Loucy (cell line): ENCODE results near the gene MBTD1.

Experiments
- H2AFZ ChIP-seq: fragments of 200-600 bp; sonication (generic); 2 replicates; pipeline ENCODE4 v1.6.0; 2016; ENCODE audit warnings: antibody characterized with exemption, mild to moderate bottlenecking, low read length, moderate library complexity
- H3F3A ChIP-seq: fragments of 200-600 bp; 2 replicates; pipeline ENCODE4 v1.6.0; 2016; ENCODE audit warnings: antibody characterized with exemption, low read depth, mild to moderate bottlenecking
- H3K27me3 ChIP-seq: fragments of 200-600 bp; sonication (generic); 2 replicates; pipeline ENCODE4 v1.6.1; 2014; ENCODE audit warnings: low read length, mild to moderate bottlenecking; ENCODE audit not compliant: insufficient read depth, poor library complexity, severe bottlenecking
- H3K36me3 ChIP-seq: fragments of 200-600 bp; sonication (generic); 2 replicates; pipeline ENCODE4 v1.6.1; 2016; ENCODE audit warnings: low read length; ENCODE audit not compliant: insufficient read depth
- H3K4me1 ChIP-seq: fragments of 200-600 bp; sonication (generic); 2 replicates; pipeline ENCODE4 v1.5.1; 2014; ENCODE audit warnings: low read length, mild to moderate bottlenecking; ENCODE audit not compliant: insufficient read depth, poor library complexity, severe bottlenecking
- H3K4me2 ChIP-seq: fragments of 200-600 bp; sonication (generic); 2 replicates; pipeline ENCODE4 v1.6.0; 2014; ENCODE audit warnings: antibody characterized with exemption, low read length, low read depth, mild to moderate bottlenecking; ENCODE audit not compliant: poor library complexity, severe bottlenecking
- H3K4me3 ChIP-seq: fragments of 200-600 bp; sonication (generic); 2 replicates; pipeline ENCODE4 v1.5.1; 2014; ENCODE audit warnings: low read length, mild to moderate bottlenecking, mixed read lengths; ENCODE audit not compliant: poor library complexity, severe bottlenecking
- H3K79me2 ChIP-seq: fragments of 200-600 bp; sonication (generic); 2 replicates; pipeline ENCODE4 v1.6.1; 2014; ENCODE audit warnings: low read length; ENCODE audit not compliant: insufficient read depth
- H3K9ac ChIP-seq: fragments of 200-600 bp; sonication (generic); 2 replicates; pipeline ENCODE4 v1.6.0; 2014; ENCODE audit warnings: mild to moderate bottlenecking, low read depth, low read length, moderate library complexity; ENCODE audit not compliant: poor library complexity, severe bottlenecking
- H3K9me2 ChIP-seq: fragments of 200-600 bp; sonication (generic); replicated peaks from 2 replicates; pipeline ENCODE4 v1.6.1; 2016; ENCODE audit warnings: low read depth, low read length, mixed read lengths
- H3K9me3 ChIP-seq: fragments of 200-600 bp; sonication (generic); 2 replicates; pipeline ENCODE4 v1.6.1; 2014; ENCODE audit warnings: mild to moderate bottlenecking, antibody characterized with exemption, low read length, low read depth; ENCODE audit not compliant: insufficient read depth
- H4K20me1 ChIP-seq: fragments of 200-600 bp; sonication (generic); 2 replicates; pipeline ENCODE4 v1.6.0; 2014; ENCODE audit warnings: antibody characterized with exemption, low read length, mild to moderate bottlenecking; ENCODE audit not compliant: insufficient read depth, poor library complexity, severe bottlenecking
- EZH2phosphoT487 ChIP-seq: fragments of 200-600 bp; IDR thresholded peaks from 2 replicates; pipeline ENCODE4 v1.6.1; 2018; ENCODE audit warnings: antibody characterized with exemption, mild to moderate bottlenecking, moderate library complexity, borderline replicate concordance
- TF ChIP-seq, protein P1 (sequence below): fragments of 200-600 bp; sonication (generic); conservative IDR thresholded peaks from 2 replicates; pipeline ENCODE4 v1.5.1; 2014; ENCODE audit warnings: mild to moderate bottlenecking, antibody characterized with exemption, low read length

Gene MBTD1

DNA sequence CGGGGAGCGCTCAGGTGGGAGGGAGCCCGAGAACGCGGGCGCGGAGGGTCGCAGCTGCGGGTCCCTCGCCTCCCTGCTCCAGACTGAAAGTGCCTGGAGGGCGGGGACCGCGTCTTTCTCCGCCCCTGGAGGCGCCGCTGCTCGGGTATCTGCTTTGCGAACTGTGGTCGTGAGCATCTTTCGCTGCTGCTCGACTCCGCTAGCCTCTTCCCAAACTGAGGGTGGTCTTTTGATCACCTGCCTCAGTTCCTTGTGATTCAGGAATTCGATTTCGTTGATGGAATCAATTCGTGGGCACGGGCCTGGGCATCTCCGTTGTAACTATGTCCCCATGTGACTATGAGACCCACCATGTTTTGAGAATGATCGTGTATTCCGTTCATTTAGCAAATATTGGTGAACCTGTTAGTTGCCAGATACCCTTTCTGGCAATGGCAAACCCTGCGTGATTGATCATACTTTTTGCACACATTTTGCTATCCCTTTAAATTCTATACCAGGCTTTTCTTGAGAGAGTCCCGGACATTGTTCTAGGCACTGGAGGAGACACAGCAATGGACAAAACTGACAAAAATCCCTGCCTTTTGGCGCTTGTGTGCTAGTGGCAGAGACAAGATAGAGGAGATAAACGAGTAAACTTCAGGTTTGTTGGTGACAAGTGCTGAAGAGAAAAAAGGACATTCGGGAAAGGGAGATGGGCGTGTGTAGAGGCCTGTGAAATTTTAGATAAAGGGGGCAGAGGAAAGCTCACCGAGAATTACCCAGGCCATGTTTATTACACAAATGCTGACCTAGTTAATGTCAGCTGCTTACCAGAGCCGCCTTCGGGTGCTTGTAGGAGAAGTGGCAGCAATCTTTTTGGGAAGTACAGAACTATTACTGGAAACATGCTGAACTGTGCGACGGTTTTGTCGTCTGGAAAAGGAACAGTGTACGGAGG lies 1.4 kb upstream of the MBTD1 start:
- no peaks in the 10 kb centered on the region for H3F3A ChIP-seq
- H3K9me3 ChIP-seq = no peaks in the 10 kb centered on the region
- peak overlapping the region; percentile 95 for H3K4me3 ChIP-seq
- peaks cover 58% of the 10 kb centered on the region for H3K4me1 ChIP-seq
- H4K20me1 ChIP-seq = peaks cover 73% of the 10 kb centered on the region
- peak overlapping the region; percentile 90 for H3K9ac ChIP-seq
- TF ChIP-seq, protein P1, sequence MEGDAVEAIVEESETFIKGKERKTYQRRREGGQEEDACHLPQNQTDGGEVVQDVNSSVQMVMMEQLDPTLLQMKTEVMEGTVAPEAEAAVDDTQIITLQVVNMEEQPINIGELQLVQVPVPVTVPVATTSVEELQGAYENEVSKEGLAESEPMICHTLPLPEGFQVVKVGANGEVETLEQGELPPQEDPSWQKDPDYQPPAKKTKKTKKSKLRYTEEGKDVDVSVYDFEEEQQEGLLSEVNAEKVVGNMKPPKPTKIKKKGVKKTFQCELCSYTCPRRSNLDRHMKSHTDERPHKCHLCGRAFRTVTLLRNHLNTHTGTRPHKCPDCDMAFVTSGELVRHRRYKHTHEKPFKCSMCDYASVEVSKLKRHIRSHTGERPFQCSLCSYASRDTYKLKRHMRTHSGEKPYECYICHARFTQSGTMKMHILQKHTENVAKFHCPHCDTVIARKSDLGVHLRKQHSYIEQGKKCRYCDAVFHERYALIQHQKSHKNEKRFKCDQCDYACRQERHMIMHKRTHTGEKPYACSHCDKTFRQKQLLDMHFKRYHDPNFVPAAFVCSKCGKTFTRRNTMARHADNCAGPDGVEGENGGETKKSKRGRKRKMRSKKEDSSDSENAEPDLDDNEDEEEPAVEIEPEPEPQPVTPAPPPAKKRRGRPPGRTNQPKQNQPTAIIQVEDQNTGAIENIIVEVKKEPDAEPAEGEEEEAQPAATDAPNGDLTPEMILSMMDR = no peak
- TF ChIP-seq EZH2phosphoT487 = no peak
- peak overlapping the region; percentile 98; the same call in 1 of the 2 replicates for H2AFZ ChIP-seq
- no peaks in the 10 kb centered on the region for H3K27me3 ChIP-seq
- peaks cover 91% of the 10 kb centered on the region for H3K79me2 ChIP-seq
- H3K9me2 ChIP-seq = no peaks in the 10 kb centered on the region
- peaks cover 7% of the 10 kb centered on the region for H3K36me3 ChIP-seq
- H3K4me2 ChIP-seq = peak overlapping the region; percentile 94

DNA sequence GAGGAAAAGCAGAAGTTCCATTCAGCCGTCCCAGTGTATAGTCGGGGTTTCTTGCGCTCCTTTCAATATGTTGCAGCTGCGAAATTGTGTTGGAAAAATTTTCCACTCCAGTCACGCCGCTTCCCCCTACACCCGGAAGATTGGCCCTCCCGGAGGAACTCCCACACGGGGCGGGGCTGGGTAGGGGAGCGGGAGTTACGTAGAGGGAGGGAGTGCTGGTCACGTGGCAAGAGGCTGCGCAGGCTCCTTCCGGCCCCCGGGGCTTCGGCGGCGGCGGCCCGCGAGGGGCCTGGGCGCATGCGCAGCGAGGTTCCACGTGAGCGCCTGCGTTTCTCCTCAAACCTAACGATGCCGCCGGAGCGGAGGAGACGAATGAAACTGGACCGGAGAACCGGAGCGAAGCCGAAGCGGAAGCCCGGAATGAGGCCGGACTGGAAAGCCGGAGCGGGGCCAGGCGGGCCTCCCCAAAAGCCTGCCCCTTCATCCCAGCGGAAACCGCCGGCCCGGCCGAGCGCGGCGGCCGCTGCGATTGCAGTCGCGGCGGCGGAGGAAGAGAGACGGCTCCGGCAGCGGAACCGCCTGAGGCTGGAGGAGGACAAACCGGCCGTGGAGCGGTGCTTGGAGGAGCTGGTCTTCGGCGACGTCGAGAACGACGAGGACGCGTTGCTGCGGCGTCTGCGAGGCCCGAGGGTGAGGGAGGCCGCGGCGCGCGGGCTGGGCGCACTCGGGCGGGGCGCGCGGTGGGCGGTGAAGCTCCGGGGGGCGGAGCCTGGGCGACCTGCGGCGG lies 581 bp upstream of the MBTD1 start, which contains the start of gene UTP18:
Gene UTP18, plus strand, starts transcription at position 310 of the 787 bp plus-strand sequence. Its CDS starts 39 bp downstream, at position 349.
- Histone ChIP-seq H3K9me2 (no peaks in the 10 kb centered on the region), H3K9me3 (no peaks in the 10 kb centered on the region), H3K79me2 (peaks cover 91% of the 10 kb centered on the region), H3K4me3 (peak within 1 kb of the TSS; percentile 95), H3K9ac (peak within 1 kb of the TSS; percentile 90), H3K36me3 (no peaks in the 10 kb centered on the region; the same call in none of the 2 replicates), H4K20me1 (peaks cover 74% of the 10 kb centered on the region), H3K4me2 (peak within 1 kb of the TSS; percentile 94), H3F3A (no peaks in the 10 kb centered on the region), H3K27me3 (no peaks in the 10 kb centered on the region), H2AFZ (peak within 1 kb of the TSS; percentile 98), H3K4me1 (peaks cover 63% of the 10 kb centered on the region)
- TF ChIP-seq EZH2phosphoT487 = no peak
- TF ChIP-seq, protein P1 = no peak

DNA sequence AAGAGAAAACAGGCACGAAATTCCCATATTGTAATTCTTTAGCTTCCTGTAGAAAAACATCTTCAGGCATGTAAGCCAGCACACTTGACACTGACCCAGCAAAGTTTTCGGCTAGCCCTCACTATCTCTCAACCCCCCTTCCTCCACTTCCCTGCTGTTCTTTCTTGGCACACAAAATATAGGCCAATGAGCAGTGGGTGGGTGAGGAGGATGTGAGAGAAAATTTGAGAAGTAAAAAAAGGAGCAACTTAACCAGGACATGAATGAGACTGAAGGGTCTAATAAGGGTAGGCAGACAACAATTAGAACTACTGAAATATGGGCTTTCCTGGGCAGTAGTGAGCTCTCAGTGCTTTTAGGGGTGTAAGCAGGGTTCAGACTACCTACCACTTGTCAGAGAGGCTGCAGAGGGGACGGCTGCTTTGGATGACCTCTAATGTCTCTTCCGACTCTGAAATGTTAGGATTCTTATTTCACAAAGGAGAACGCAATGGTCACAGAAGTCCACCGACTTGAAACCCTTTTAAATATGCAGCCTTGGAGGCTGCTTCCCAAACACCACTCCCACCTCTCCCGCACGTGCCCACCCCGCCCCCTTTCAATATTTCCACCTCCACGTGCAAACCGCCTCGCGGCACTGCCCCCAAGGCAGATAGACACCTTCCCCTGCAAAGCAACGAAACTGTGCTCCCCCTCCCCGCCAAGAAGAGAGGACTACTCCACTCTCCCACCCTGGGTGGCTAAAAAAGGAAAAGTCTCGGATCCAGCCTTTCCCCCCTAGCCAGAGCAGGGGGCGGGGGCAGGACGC lies 889 bp downstream of the MBTD1 start:
- Histone ChIP-seq H2AFZ (no peak overlapping the region), H3K9ac (peak overlapping the region; percentile 90), H3K27me3 (no peaks in the 10 kb centered on the region), H3K9me3 (no peaks in the 10 kb centered on the region), H3K4me1 (peaks cover 67% of the 10 kb centered on the region), H3K4me3 (peak overlapping the region; percentile 95), H3F3A (no peaks in the 10 kb centered on the region), H4K20me1 (peaks cover 87% of the 10 kb centered on the region), H3K9me2 (no peaks in the 10 kb centered on the region), H3K4me2 (peak overlapping the region; percentile 81), H3K36me3 (peaks cover 7% of the 10 kb centered on the region), H3K79me2 (peaks cover 91% of the 10 kb centered on the region)
- no peak for TF ChIP-seq EZH2phosphoT487
- TF ChIP-seq, protein P1 = no peak
